Progenitor cell of endocrine pancreas (in vitro differentiated cells): ENCODE data around the gene CAMKV. TPM values are rescaled to one million over a fixed set of nuclear protein-coding genes. Genes with fewer than 3 reads are reported as not detected.

ENCODE experiments used
- DNase-seq: peaks from one replicate; pipeline ENCODE4 v3.0.0; 2021; ENCODE audit warnings: low spot score; ENCODE audit not compliant: unreplicated experiment
- H3K27ac Mint-ChIP-seq: 2 replicates; pipeline ENCODE4 v1.8.0; 2021; ENCODE audit warnings: mild to moderate bottlenecking, moderate library complexity, mixed read lengths
- H3K27me3 Mint-ChIP-seq: 2 replicates; pipeline ENCODE4 v1.8.0; 2021; ENCODE audit warnings: mixed read lengths
- H3K36me3 Mint-ChIP-seq: 2 replicates; pipeline ENCODE4 v1.8.0; 2022; ENCODE audit warnings: mixed read lengths; ENCODE audit not compliant: insufficient read depth
- H3K4me1 Mint-ChIP-seq: 2 replicates; pipeline ENCODE4 v1.8.0; 2021; ENCODE audit warnings: low read depth, mixed read lengths
- H3K4me3 Mint-ChIP-seq: 2 replicates; pipeline ENCODE4 v1.8.0; 2021; ENCODE audit warnings: low read depth, mild to moderate bottlenecking, moderate library complexity, mixed read lengths
- H3K9me3 Mint-ChIP-seq: 2 replicates; pipeline ENCODE4 v1.8.0; 2021; ENCODE audit warnings: low read depth, mixed read lengths
- total RNA-seq: library from RNA; stranded (reverse); gene quantifications from 2 replicates; pipeline ENCODE4 v1.2.1, GENCODE V29; 2021
- TF ChIP-seq, protein P1 (sequence below): fragments of 200-600 bp; sonication (generic); IDR thresholded peaks from one replicate; pipeline ENCODE4 v1.5.0; 2021; ENCODE audit warnings: antibody characterized with exemption, mild to moderate bottlenecking; ENCODE audit not compliant: unreplicated experiment

Gene CAMKV
- total RNA-seq, 1 donor from 2014 or later = 2.1 TPM

DNA sequence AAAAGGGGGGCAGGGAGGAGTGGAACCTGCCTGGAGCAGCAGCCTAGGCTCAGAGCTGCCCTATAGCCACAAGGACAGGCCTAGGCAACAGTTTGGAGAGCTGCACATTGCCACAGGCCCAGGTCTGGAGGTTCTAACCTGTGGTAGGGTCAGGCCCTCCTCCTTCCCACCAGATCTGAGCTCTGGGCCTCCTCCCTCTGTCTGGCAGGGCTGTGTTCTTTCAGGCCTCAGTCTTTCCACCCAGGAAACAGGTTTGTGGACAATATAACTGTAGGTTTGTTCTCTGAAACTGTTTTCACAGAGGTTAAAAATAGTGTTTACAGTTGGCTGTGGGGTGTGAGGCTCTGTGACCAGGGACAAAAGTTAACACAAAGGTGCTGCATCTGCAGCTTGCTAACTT is 9.0 kb upstream of the CAMKV start:
- TF ChIP-seq, protein P1, sequence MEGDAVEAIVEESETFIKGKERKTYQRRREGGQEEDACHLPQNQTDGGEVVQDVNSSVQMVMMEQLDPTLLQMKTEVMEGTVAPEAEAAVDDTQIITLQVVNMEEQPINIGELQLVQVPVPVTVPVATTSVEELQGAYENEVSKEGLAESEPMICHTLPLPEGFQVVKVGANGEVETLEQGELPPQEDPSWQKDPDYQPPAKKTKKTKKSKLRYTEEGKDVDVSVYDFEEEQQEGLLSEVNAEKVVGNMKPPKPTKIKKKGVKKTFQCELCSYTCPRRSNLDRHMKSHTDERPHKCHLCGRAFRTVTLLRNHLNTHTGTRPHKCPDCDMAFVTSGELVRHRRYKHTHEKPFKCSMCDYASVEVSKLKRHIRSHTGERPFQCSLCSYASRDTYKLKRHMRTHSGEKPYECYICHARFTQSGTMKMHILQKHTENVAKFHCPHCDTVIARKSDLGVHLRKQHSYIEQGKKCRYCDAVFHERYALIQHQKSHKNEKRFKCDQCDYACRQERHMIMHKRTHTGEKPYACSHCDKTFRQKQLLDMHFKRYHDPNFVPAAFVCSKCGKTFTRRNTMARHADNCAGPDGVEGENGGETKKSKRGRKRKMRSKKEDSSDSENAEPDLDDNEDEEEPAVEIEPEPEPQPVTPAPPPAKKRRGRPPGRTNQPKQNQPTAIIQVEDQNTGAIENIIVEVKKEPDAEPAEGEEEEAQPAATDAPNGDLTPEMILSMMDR = no peak
- Mint-ChIP-seq H3K27me3 (peaks cover 3% of the 10 kb centered on the region), H3K27ac (no peak overlapping the region), H3K9me3 (no peaks in the 10 kb centered on the region), H3K36me3 (no peaks in the 10 kb centered on the region), H3K4me3 (no peak overlapping the region), H3K4me1 (peaks cover 4% of the 10 kb centered on the region)
- DNase-seq = no peak

DNA sequence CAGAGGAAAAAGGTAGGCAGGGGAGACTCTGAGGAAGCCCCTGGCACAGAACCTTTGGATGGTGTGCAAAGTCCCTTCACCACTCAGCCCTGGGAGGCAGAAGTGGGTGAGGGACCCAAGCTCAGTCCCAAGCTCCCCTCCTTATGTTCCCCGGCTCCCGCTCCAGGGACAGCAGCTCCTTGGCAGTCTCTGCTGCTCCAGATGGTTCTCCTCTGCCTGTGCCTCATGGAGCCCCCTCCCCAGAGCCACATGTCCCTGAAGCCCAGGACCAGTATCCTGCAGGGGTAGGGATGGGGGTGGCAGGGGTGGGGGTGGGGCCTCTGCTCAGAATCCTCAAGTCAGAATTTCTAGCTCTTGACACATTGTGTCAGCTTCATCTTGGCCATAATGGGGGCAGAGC is 8.0 kb upstream of the CAMKV start:
- no peak overlapping the region for H3K27ac Mint-ChIP-seq

DNA sequence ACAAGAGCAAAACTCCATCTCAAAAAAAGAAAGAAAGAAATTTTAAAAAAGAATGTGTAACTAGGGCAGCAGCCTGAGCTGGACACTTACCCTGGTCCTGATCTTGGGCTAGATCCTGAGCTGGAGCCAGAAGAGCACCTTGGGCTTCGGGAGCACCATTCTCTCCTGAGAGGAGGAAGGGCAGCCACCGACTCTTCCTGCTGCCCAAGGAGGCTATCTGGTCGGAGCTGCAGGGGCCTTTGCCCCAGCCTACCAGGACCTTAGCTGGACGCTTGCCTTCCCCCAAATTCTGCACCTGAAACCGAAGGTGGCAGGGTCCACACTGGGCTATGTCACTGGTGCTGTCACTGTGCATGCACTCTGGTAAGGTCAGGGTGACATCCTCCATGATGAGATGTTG is 6.9 kb upstream of the CAMKV start:
- TF ChIP-seq, protein P1 = no peak
- Mint-ChIP-seq H3K27me3 (peaks cover 10% of the 10 kb centered on the region), H3K4me1 (peaks cover 9% of the 10 kb centered on the region), H3K27ac (no peak overlapping the region), H3K36me3 (no peaks in the 10 kb centered on the region), H3K4me3 (no peak overlapping the region), H3K9me3 (no peaks in the 10 kb centered on the region)
- no peak for DNase-seq

More for the DNA sequence above, 8.0 kb upstream of the CAMKV start:
- H3K27me3 Mint-ChIP-seq = peaks cover 3% of the 10 kb centered on the region
- peaks cover 9% of the 10 kb centered on the region for H3K4me1 Mint-ChIP-seq
- TF ChIP-seq, protein P1 = no peak
- no peaks in the 10 kb centered on the region for H3K9me3 Mint-ChIP-seq
- no peak for DNase-seq
- no peak overlapping the region for H3K4me3 Mint-ChIP-seq
- H3K36me3 Mint-ChIP-seq = no peaks in the 10 kb centered on the region

DNA sequence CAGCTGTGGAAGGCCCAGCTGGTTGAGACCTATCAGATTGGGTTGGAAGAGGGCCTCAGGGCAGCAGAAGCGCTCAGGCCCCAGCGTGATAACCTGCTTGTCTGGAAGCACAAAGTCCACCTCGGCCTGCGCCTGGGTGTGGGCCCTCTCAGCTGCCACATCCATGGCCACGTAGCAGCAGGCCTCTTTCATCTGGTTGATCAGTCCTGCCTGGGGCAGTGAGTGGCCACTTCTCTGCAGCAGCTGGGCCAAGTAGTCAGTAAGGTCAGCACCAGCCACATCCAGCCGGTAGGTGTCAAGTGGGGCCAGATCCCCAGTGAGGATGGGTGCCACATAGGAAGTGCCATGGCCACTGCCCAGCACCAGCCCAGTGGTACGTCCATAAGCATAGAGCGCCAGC is 3.9 kb upstream of the CAMKV start:
- H3K4me3 Mint-ChIP-seq = no peak overlapping the region
- TF ChIP-seq, protein P1 = no peak
- H3K9me3 Mint-ChIP-seq = no peaks in the 10 kb centered on the region
- peaks cover 28% of the 10 kb centered on the region for H3K27me3 Mint-ChIP-seq
- DNase-seq = no peak
- peaks cover 4% of the 10 kb centered on the region for H3K4me1 Mint-ChIP-seq
- H3K27ac Mint-ChIP-seq = no peak overlapping the region
- H3K36me3 Mint-ChIP-seq = no peaks in the 10 kb centered on the region

DNA sequence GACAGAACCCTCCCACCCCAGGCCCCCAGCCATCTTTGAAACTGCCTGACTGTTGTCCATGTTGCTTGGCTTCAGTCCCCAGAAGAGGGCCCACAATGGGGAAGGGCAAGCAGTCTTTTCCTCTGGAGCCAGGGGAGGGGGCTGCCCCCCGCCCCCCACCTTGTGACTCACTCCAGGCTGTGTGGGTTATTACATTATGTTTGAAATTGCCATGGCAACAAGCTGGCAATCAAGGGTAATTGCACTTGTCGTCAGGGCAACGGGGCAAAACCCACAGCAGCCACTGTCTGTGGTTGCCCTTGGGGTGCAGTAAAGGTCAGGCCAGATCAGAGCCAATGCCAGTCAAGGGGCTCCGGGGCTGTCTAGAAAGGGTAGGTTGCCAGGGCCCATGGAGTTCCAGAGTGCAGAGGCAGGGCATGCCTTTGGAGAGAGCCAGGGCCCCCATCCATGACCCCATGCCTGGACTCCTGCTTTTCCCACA is 3.1 kb upstream of the CAMKV start:
- TF ChIP-seq, protein P1 = no peak
- H3K27ac Mint-ChIP-seq = no peak overlapping the region
- no peaks in the 10 kb centered on the region for H3K9me3 Mint-ChIP-seq
- no peak for DNase-seq
- H3K27me3 Mint-ChIP-seq = peaks cover 36% of the 10 kb centered on the region
- H3K4me3 Mint-ChIP-seq = no peak overlapping the region
- no peaks in the 10 kb centered on the region for H3K36me3 Mint-ChIP-seq
- peaks cover 4% of the 10 kb centered on the region for H3K4me1 Mint-ChIP-seq
